Measurements from ENCODE around the gene AGAP2.

Gene AGAP2

GRCh38 chr12:57693659-57694458 lies 44.7 kb downstream of the AGAP2 start, which contains the start of gene OS9:
OS9 (plus strand) TSS chr12:57694132; CDS start chr12:57694162, 30 bp downstream.
- Histone ChIP-seq H3K27ac (peak within 1 kb of the TSS; percentile 81), H3K4me3 (peak within 1 kb of the TSS; percentile 81 to 86), H3K9me3 (no peaks in the 10 kb centered on the region), H3K27me3 (no peaks in the 10 kb centered on the region), H3K36me3 (peaks cover 17 to 33% (median 27%) of the 10 kb centered on the region in 3 donors), H3K4me1 (peaks cover 0 to 13% (median 11%) of the 10 kb centered on the region in 4 donors)
- peak; percentile 69 to 83 for TF ChIP-seq CTCF (IDR thresholded peaks at IDR 0.05)
- DNase-seq: peak; percentile 98 to 99
- intact Hi-C loops (cut with DNase I; ENCODE audit: low total_unique reads): loop anchor here (5.0 kb wide), 1 partner anchor 62 kb away; the partner anchor contains the start of gene B4GALNT1

- intact Hi-C loops (cut with DNase I; ENCODE audit: low total_unique reads): loop anchor here (5.0 kb wide), 1 partner anchor 61 kb away; the partner anchor contains the start of gene B4GALNT1
- no peak for TF ChIP-seq CTCF (IDR thresholded peaks at IDR 0.05)
- H3K27ac ChIP-seq: peak overlapping the region in 1 of 2 donors; percentile 14
Observed at GRCh38 chr12:57693317-57693658, 45.3 kb downstream of the AGAP2 start.

GRCh38 chr12:57692500-57692899 lies 46.0 kb downstream of the AGAP2 start:
- Histone ChIP-seq H3K27ac (no peak overlapping the region), H3K4me1 (peaks cover 0 to 13% (median 11%) of the 10 kb centered on the region in 4 donors), H3K9me3 (no peaks in the 10 kb centered on the region), H3K27me3 (peaks cover 0 to 8% of the 10 kb centered on the region in 2 donors), H3K36me3 (peaks cover 17 to 19% (median 18%) of the 10 kb centered on the region in 3 donors), H3K4me3 (no peak overlapping the region)
- no peak for TF ChIP-seq CTCF (IDR thresholded peaks at IDR 0.05)
- intact Hi-C loops (cut with DNase I; ENCODE audit: low total_unique reads): loop anchor here (5.0 kb wide), 1 partner anchor 60 kb away; the partner anchor contains the start of gene B4GALNT1
- DNase-seq: no peak

More at GRCh38 chr12:57693317-57693658, 45.3 kb downstream of the AGAP2 start:
- no peaks in the 10 kb centered on the region for H3K9me3 ChIP-seq
- H3K4me1 ChIP-seq: peaks cover 0 to 13% (median 11%) of the 10 kb centered on the region in 4 donors
- peak overlapping the region; percentile 81 to 86 for H3K4me3 ChIP-seq
- H3K27me3 ChIP-seq: peaks cover 0 to under 1% of the 10 kb centered on the region in 2 donors
- no peak for DNase-seq
- peaks cover 17 to 27% (median 21%) of the 10 kb centered on the region in 3 donors for H3K36me3 ChIP-seq

GRCh38 chr12:57688931-57689330 lies 49.6 kb downstream of the AGAP2 start:
- DNase-seq: no peak
- no peak overlapping the region for H3K4me3 ChIP-seq
- peaks cover 0 to 3% (median 1%) of the 10 kb centered on the region in 4 donors for H3K4me1 ChIP-seq
- peaks cover 0 to 28% of the 10 kb centered on the region in 2 donors for H3K27me3 ChIP-seq
- H3K36me3 ChIP-seq: no peaks in the 10 kb centered on the region
- no peak for TF ChIP-seq CTCF (IDR thresholded peaks at IDR 0.05)
- intact Hi-C loops (cut with DNase I; ENCODE audit: low total_unique reads): no loop called here
- H3K9me3 ChIP-seq: no peaks in the 10 kb centered on the region
- no peak overlapping the region for H3K27ac ChIP-seq

GRCh38 chr12:57687862-57688261 lies 50.7 kb downstream of the AGAP2 start:
- Histone ChIP-seq H3K4me1 (no peaks in the 10 kb centered on the region), H3K27me3 (peaks cover 0 to 28% of the 10 kb centered on the region in 2 donors), H3K9me3 (no peaks in the 10 kb centered on the region), H3K27ac (no peak overlapping the region), H3K36me3 (no peaks in the 10 kb centered on the region), H3K4me3 (no peak overlapping the region)
- intact Hi-C loops (cut with DNase I; ENCODE audit: low total_unique reads): no loop called here
- no peak for TF ChIP-seq CTCF (IDR thresholded peaks at IDR 0.05)
- no peak for DNase-seq

Data from tibial artery (tissue), 4 donors.